GM19351 (cell line): ENCODE measurements around the gene PARD3B.

ENCODE experiments used
- ATAC-seq: cut with Tn5 transposase; IDR thresholded peaks from one replicate; pipeline ENCODE4 v1.9.1; 2021; ENCODE audit warnings: mild to moderate bottlenecking, moderate library complexity; ENCODE audit not compliant: unreplicated experiment

The PARD3B gene

GRCh38 chr2:204544961-204545860, at the start of gene PARD3B:
Gene PARD3B, plus strand, starts transcription at chr2:204545475. Its CDS starts 525 bp downstream, at chr2:204546000.
- peak; percentile 72 for ATAC-seq

GRCh38 chr2:204496779-204497178, 48.5 kb upstream of the PARD3B start:
- ATAC-seq, result no peak

- no peak for ATAC-seq
Observed at GRCh38 chr2:204497855-204498254, 47.4 kb upstream of the PARD3B start.

- no peak for ATAC-seq
Observed at GRCh38 chr2:204498291-204498690, 47.0 kb upstream of the PARD3B start.

DNA sequence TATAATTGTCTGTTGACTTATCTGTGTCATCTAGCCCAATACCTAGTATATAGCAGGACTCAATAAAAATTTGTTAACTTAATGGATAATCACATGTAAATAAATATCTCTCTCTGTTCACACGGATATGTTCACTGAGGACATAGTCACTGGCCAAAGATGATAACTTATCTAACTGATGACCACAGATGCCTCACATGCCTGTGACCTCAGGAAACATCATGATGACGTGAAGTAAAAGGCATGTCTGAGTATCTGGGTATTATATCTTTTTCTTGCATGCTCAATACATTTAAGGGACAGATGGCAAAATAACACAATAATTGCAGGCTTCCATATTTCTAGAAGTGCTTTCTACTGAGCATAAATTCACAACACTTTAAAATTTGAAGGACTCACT, 41.4 kb upstream of the PARD3B start:
- no peak for ATAC-seq

- ATAC-seq, result no peak
Observed at GRCh38 chr2:204504594-204504993, 40.7 kb upstream of the PARD3B start.

- ATAC-seq, result no peak
Observed at GRCh38 chr2:204505488-204505887, 39.8 kb upstream of the PARD3B start.

GRCh38 chr2:204505946-204506345, 39.3 kb upstream of the PARD3B start:
- ATAC-seq, result no peak

DNA sequence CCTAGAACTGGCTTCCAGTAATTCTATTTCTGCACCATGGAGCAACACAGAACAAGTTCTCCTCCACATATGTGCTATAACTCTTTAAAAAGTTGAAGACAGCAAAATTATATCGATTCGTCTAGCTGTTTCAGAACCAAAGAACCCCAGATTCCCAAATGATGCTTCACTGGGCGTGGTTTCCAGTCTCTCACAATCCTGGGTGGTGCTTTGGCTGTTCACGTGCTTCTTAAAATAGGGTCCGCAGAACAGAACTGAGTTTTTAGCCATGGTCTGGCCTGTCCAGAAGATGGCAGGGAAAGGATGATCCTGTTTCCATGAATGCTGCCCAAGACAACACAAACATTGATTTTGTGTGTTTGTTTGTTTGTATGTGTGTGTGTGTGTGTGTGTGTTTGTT, 37.6 kb upstream of the PARD3B start:
- ATAC-seq, result no peak

DNA sequence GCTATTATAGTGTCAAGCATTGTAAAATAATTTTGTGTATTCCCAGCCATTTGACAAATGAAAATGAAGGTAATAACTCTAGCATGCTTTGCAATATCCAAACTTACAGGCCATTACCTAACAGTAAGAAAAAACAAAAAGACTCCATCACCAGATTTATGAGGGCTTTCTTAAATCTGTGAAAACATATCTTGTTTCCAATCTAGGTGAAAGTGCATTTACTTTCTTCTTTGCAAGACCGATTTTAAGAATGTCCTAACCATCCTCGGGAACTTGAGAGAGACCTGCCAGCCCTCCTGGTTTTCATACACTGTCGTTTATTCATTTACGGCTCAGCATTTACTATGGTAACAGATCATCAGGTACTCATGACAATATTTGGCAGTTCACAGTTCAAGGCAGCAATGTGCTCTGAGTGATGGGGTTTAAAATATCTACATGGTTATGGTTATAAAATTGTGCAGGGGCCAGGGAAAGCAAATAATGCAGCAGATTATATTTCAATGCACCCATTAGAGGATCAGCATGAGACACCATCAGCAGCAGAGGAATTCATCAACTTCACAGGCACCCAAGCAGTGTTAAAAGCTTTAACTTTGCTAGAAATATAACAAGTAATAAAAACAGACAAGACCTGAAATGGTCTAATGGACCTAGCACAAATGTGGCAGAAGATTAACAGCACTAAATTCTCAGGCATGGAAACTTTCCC, 34.4 kb upstream of the PARD3B start:
- no peak for ATAC-seq

DNA sequence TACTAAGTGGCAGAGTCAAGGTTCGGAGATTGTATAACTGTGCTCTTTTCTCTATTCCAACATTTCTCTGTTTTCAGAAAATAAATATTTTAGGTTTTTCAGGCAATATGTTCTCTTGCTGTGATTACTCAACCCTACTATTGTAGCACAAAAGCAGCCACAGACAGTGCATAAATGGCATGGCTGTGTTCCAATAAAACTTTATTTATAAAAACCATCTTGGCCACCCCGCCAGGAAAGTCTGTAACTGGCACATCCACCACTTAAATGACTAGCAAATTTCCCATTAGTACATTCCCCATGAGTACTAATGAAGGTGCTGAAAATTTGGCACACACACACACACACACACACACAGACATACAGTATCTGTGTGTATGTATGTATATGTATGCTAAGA, 30.8 kb upstream of the PARD3B start:
- ATAC-seq, result no peak

- ATAC-seq, result no peak
Observed at GRCh38 chr2:204515416-204515815, 29.9 kb upstream of the PARD3B start.

DNA sequence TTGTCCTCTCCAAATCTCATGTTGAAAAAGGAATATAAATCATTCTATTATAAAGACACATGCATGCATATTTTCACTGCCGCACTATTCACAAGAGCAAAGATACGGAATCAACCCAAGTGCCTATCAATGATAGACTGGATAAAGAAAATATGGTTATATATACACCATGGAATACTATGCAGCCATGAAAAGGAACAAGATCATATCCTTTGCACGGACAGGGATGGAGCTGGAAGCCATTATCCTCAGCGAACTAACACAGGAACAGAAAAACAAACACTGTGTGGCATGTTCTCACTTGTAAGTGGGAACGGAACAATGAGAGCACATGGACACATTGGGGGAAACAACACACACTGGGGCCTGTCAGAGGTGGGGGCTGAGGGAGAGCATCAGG, 28.1 kb upstream of the PARD3B start:
- ATAC-seq, result no peak

DNA sequence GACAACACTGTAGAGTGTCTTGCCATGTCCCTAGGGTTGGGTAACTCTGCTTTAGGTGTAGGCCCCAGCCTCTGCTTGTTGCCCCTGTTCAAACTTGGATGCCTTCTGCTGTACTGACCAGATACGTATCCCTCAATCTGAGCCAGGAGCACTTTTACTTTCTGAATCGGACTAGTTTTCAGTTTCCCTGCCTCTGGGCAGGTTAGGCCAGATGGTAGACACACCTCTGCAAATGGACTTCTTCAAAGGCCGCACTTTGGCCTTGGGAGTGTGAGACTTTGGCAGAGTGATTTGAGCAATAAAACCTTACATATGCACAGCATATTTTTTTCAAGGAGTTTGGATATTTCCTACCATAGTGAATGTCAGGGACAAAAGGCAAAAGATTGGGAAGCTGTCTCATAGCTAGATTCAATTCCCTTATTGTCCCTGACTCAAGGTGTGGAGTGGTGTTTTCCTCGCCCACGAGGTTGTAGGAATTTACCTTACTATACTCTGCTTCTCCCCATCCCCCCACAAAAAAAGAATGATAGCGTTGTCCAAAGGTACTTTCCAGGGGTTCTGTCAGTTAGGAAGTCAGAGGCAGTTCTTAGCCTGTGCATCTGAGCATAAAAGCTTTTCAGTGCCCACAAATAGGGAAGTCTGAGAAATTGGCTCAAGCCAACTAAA, 15.3 kb upstream of the PARD3B start:
- ATAC-seq, result no peak

- ATAC-seq, result no peak
Observed at GRCh38 chr2:204530464-204530805, 14.8 kb upstream of the PARD3B start.

DNA sequence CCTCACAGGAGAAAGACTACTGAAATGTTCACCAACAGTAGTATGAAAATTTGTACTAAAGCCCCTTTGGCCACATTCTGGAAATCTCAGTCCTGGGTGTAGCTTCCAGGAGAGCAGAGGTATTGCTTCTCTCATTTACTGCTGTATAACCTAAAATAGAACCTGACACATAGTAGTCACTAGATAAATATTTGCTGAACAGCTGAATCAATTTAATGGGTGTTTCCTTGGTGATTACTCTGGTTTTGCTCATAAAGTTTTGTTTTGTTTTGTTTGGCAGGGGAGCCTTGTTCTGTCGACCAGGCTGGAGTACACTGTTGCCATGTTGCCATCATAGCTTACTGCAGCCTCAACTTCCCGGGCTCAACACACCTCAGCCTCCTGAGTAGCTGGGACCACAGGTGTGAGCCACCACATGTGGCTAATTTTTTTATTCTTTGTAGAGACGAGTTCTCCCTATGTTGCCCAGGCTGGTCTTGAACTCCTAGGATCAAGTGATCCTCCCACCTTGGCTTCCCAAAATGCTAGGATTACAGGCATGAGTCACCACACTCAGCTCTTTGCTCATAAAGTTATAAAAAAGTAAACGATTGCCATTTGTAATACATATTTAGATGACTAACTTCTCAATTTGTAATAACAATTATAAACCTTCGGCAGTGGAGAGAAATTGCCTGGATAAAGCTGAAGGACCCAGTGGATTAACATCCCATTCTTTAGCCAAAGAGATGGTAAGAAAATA, 11.5 kb upstream of the PARD3B start:
- no peak for ATAC-seq

- ATAC-seq, result no peak
Observed at GRCh38 chr2:204535356-204535755, 9.9 kb upstream of the PARD3B start.

GRCh38 chr2:204535764-204536163, 9.5 kb upstream of the PARD3B start:
- ATAC-seq, result no peak

GRCh38 chr2:204538182-204539018, 6.9 kb upstream of the PARD3B start:
- ATAC-seq, result no peak

DNA sequence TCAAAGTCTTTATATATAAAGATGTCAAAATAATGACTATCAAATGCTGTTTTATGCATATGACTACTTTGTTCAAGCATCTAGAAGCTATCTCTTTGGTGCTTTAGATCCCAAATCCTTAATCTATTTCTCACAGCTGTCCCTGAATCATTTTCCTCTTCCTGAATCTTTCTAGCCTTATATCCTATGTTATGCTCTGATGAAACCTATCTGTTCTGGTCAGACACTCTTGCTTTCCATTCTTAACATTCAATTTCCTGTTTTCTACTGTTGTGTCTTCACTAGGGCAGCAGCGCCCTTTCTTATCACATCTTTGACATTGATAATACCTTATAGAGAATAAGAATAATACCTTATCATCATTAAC, 6.3 kb upstream of the PARD3B start:
- no peak for ATAC-seq
